Skeletal muscle cell (primary cell): Measurements from ENCODE around the gene NCOA4.
A peak's percentile ranks its signal among the peaks of the same experiment; 100 is the strongest.
"Not testable (repeated sequence)": the region's sequence is repeated elsewhere in the genome, so short reads cannot be mapped to it uniquely, and the experiment has no call there.

Experiments used
- DNase-seq: peaks from one replicate; pipeline ENCODE4 v3.0.0-alpha.2; 2010; ENCODE audit warnings: low read depth
- H3K4me3 ChIP-seq: 2 replicates; pipeline ENCODE4 v1.5.1; 2011; ENCODE audit warnings: low read depth, mild to moderate bottlenecking, control low read depth, low read length, moderate library complexity

Gene NCOA4

DNA sequence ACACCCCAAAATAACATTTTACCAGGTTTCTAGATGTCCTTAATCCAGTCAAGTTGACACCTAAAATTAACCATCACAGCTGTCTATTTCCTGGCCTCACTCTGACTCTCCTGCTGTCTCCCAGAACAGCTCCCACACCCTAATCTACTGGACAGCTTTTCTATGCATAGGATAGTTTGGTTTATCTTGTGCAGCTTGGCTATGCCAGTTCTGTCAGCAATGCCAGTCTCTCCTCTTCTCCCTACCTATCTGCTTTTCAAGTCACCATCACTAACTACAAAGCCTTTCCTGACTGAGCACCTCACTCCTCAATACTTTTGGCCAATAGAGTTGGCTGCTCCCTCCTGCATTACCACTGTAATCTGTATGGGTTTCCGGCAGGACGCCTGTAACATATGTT lies 5.0 kb downstream of the NCOA4 start:
- DNase-seq: no peak
- no peak overlapping the region for H3K4me3 ChIP-seq

DNA sequence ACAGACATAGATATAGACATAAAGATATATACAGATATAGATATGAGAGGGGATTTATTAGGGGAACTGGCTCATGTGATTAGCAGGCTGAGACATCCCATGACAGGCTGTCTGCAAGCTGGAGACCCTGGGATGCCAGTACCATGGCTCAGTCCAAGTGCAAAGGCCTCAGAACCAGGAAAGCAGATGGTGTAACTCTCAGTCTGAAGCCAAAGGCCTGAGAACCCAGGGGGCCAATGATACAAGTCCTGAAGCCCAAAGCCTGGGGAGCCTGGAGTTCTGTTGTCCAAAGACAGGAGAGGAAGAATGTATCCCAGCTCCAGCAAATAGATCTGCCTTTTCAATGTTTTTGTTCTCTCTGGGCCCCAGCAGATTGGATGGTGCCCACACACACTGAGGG lies 5.5 kb downstream of the NCOA4 start:
- no peak for DNase-seq
- no peak overlapping the region for H3K4me3 ChIP-seq

DNA sequence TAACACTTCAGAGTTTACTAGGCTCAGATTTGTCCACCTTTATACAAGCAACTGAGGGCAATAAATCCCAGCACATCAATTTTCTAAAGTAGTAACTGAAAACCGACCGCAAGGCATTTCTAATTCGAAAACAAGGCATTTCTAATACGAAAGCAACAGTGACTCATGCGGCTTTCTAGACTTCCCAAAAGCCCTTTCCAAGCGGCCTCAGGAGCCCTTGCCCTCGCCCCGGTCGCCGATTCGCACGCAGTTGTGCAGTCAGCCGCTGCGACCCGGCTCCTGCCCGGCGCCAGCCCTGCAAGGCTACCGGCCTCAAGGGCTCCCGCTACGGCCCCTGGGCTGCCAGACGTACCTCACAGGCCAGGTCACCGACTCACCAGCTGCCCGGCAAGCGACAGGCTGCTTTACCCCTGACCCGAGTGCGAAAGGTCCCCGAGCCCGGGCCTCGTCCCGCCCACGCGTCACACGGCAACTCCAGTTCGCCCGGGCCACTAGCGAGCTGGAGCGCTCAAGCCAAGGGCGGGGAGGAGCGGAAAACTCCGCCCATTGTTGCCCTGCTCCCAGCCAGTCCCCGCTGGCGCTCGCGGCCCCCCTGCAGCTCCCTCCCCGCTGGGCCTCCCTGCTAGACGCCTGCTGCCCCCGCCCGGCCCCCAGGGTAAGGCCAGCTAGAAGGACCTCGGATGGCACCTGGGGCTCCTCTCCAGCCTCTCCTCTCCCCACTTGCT lies 7.3 kb downstream of the NCOA4 start:
- H3K4me3 ChIP-seq: peak overlapping the region; percentile 66
- peak; percentile 73 for DNase-seq

DNA sequence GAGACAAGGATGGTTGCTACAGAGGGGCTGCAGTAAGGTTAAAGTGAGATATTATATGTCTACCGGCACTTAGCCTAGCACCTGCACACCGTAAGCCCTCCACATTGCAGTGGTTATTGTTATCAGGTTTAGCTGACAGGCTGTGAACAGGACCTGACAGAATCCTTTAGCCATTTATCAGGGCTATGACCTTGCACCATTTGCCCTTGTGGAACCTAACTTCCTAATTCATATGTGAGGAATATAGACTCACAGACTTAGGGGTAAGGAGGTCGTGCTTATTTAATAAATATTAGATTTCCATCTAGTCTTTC lies 10.1 kb downstream of the NCOA4 start:
- no peak for DNase-seq
- no peak overlapping the region for H3K4me3 ChIP-seq

DNA sequence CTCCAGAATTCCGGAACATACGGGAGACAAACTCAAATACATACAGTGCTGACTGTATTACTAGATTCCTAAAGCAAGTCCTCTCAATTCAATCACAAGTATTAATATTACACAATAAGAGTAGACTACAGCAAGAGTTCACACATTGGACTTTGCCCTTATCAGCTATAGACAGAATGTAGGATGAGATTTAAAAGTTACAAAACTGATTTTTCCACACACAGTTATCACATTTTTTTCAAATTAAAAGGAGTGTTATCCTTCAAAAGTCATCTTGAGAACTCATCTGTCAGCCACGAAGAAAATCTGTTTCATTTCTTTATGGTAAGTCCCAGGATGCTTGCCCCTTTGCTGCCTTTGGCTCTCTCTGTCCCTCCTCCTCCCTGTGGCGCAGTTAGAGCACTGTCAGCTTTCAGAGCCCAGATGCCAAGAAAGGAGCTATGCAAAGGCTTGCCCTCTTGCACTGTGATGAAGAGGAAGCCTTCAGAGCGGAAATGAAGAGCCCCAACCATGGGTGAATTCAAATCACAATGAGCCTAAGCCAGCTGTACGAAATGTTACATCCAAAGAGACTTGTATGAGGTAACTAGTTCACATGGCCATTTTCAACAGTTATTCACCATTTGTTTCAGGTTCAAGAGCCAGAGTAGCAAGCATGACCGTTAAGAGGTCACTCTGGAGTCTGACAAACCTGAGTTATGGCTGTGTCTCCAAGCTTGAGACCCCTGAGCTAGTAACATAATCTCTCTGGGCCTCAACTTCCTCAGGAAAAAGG lies 10.7 kb downstream of the NCOA4 start:
- H3K4me3 ChIP-seq: no peak overlapping the region
- no peak for DNase-seq

DNA sequence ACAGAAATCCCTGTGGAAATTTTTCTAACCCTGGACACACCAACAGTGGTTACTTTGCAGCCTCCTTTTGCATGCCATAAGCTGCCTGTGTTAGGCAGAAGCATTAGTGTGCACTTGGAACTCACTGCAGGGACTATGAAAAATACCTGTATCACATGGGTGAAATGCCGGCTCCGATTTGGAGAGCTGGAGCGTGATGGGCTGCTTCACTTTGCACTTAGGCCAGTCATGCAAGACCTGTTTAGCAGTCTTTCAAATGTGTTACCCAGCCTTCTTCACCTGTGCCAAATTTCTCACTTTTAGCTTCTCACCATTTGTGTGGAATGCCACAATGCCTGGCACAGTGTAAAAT lies 11.3 kb downstream of the NCOA4 start:
- H3K4me3 ChIP-seq: no peak overlapping the region
- DNase-seq: no peak

DNA sequence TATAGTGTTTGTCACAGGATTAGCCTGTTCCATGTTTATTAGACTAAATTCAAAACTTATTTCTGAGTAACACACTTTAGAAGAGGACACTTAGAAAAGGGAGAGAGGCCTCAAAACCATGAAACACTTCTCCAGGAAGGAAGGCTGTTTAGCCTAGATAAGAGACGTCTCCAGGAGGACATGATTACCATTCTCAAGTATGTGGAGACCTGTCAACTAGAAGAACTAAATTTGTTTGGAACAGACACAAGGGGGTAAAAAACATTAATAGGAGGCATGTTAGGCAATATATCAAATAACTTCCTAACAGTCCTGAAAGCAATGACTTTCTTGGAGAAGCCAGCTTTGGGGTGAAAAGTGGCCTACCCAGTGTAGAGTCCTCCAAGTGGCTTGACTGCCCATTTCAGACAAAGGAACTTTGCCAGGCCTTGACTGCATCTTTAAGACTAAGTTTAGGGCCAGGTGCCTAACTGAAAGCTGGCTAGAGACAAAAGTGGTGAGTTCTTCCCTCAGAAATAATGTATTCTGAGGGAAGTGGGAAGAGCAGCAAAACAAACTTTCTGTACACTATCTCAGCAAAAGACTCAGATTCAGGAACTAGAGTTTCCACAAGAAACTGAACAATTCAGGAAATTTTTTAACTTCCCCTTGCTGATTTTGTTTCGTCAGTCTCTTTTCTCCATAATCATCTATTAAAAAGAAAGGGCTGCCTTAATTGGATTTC lies 11.8 kb downstream of the NCOA4 start:
- H3K4me3 ChIP-seq: no peak overlapping the region

DNA sequence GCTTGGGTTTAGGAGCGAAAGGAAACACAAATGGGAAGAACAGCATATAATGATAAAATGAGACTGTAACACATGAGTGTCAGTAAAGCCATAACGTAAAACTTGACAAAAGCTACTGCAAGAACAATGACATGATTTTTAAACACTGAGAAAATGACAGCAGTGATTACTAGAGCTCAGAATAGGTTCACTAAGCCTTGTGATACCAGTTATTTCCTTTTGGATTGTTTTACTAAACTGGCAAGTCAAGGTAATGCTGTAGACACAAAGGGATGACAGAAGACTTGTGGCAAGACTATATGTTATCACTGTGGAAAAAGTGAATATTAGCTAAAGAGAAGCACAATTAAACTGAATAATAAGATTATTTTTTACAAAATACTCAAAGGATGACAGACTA lies 12.7 kb downstream of the NCOA4 start:
- no peak for DNase-seq
- H3K4me3 ChIP-seq: no peak overlapping the region

More for the DNA sequence above, 11.8 kb downstream of the NCOA4 start:
- DNase-seq: no peak

DNA sequence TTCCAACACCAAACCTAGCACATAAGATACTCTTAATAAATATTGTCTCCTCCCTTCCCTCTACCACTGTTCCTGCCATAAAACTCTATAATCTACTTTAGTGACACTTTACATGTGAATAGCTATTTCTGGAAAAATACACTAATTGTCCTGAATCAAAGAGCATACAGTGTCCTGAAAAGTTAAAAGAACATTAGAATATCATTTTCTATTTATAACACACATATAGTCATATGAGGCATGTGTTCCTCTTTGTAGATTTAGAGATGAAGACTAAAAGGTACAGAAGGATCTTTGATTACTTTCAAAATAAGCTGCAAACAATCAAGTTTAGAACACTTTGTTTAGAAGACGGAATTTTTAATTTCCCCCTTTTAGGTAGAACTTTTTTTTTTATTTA lies 13.6 kb downstream of the NCOA4 start:
- H3K4me3 ChIP-seq: no peak overlapping the region
- no peak for DNase-seq

DNA sequence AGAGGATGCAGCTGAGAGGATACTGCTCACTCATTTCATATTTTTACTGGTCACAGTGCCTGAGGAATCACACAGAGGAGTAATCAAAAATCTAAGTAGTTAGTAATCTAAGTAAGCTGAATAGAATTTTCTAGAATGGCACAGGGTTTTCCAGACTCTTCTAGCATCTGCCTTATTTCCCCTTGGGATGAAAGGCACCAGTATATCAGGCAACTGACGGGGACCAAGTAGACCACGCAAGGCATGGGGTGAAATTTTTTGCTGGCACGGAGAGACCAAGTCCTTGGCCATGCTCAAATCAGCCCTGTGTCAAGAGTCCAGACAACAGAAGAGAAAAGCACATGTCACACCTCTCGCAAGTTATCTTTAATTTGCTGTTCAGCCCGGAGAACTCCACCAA lies 14.2 kb downstream of the NCOA4 start:
- DNase-seq: no peak
- no peak overlapping the region for H3K4me3 ChIP-seq

DNA sequence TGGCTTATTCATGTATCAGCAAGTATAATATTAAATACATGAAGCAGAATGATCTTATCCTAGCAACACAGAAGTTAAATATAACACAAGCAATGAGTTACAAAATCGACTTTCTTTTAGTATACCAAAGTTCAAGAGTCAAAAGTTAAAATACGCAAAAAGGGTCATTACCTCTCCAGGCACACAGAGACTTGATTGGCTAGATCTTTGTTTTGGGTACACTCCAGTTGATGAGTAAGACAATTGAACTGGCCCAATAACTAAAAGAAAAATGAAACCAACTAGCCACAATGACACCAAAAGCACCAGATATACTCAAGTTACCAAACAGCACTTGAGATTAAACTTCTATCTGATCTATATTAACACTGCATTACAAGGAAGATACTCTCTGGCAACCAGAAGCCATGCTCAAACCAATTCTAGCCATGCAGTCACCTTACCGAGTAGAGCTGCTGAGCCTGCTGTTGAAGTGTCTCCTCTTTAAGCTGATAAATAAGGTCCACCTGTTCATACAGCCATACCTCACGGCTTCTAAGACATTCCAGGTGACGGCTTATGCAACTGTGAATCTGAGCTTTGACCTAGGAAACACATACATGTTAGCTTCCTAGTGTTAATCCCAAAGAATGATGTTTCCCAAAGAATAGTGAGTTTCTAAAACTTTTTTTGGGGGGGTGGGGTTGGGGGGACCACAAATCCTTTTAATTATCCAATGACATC lies 15.6 kb downstream of the NCOA4 start:
- no peak for DNase-seq
- no peak overlapping the region for H3K4me3 ChIP-seq

DNA sequence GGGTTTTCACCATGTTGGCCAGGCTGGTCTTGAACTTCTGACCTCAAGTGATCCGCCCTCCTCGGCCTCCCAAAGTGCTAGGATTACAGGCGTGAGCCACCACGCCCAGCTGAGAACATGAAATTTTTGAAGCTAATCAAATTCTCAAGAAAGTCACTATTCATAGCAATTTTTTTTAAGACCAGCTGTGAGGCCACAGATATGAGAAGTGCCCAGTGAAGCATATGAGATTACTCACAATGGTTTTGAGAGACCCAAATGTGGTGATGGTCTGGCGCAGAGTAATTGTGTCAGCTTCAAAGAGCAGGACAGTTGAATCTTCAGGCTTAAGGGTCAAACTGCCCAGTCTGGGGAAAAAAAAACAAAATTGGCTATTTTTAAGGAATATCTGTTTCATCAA lies 16.2 kb downstream of the NCOA4 start:
- H3K4me3 ChIP-seq: no peak overlapping the region
- DNase-seq: no peak

DNA sequence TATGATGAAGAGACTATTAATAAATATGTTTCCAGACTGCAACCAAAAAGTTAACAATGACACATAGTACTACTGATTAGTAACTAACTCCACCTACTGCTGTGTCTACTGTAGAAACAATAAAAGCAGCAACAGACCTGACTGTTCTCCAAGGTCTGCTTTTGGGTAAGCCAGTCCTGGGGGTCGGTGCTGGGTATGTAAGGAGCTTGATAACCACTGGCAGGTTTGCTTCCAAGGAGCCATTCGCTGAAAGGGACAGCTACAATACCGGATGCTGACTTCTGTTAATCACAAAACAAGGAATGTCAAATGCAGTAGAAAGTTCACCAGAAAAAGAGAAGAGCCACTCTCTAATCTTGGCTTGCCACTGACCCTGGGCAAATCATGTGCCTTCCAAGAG lies 17.7 kb downstream of the NCOA4 start:
- no peak overlapping the region for H3K4me3 ChIP-seq
- no peak for DNase-seq

DNA sequence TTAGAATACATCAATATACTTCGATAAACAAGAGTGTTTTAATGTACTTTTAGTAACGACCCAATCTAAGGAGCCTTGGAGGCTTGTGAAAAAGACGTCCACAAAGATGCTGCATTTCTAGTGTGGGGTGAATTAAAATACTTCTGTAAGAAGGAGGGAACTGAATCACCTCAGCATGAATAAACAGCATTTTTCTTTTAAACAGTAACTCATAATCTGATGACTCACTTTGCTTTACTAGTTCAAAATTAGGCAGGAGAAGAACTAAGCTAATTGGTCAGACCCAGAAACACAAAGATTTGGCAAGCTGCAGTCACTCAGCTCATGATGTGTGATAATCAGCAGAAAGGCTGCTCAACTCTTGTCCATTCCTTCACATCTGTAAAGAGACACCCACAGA lies 24.2 kb downstream of the NCOA4 start:
- no peak overlapping the region for H3K4me3 ChIP-seq
- no peak for DNase-seq

DNA sequence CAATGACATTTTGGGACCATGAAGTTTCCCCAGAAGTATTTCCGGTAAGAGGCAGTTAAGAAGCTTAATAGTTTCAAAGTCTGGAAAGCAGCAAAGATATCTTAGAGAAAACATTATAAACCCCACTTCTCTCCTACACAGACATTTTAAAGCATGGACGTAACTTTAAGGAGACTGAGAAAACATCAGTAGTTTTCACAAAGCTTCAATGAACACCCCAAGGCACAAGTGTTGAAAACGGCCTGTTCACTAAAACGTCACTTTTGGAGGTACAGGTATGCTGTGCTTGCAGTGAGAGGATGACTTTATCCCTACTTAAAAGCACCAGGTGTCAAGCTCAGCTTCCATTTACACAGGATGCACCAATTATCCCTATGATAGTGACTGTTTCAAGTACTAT lies 25.0 kb downstream of the NCOA4 start:
- DNase-seq: no peak
- H3K4me3 ChIP-seq: no peak overlapping the region

DNA sequence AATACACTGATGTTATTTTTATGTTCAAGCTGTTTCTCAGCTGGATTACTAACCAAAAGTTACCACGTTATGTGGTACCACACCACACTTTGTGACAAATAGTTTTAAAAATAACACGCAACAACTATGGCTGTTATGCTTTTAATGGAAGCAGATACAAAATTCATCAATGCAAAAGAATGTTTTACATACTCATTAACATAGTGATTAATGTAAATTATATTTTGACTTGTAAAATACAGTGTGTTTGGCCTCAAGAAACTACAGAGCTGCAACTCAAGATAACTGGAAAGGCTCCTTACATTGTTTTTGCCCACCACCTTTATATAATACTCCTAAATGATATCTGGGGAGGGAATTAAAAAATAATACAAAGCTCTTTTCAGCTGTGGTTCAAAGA lies 25.5 kb downstream of the NCOA4 start:
- no peak for DNase-seq
- H3K4me3 ChIP-seq: no peak overlapping the region

DNA sequence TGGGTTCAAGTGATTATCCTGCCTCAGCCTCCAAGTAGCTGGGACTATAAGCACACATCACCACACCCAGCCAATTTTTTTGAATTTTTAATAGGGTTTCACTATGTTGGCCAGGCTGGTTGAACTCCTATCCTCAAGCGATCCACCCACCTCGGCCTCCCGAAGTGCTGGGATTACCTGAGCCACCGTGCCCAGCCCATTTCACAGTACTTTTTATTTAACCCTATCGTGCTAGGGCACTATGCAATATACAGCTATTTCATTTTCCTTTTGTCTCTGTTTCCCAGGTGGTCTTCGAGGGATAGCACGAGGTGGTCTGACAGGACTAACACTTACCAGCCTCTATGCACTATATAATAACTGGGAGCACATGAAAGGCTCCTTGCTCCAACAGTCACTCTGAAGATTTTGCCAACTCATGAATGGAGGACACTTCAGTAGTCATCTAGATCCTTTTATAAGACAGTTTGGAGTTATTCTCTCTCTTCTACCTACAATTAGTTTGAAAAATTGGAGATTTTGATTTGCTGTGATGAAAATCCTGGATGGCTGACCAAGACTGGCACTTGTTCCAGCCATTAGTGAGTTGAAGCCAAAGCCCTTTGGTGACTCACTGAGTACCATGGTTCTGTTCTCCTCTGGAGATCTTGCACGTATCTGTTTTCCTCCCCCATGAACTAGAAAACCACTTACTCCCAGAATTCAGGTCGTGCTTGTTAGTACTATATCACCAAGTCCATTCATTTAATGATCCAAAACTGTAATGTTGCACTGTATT lies 27.3 kb downstream of the NCOA4 start:
- DNase-seq: no peak
- no peak overlapping the region for H3K4me3 ChIP-seq

DNA sequence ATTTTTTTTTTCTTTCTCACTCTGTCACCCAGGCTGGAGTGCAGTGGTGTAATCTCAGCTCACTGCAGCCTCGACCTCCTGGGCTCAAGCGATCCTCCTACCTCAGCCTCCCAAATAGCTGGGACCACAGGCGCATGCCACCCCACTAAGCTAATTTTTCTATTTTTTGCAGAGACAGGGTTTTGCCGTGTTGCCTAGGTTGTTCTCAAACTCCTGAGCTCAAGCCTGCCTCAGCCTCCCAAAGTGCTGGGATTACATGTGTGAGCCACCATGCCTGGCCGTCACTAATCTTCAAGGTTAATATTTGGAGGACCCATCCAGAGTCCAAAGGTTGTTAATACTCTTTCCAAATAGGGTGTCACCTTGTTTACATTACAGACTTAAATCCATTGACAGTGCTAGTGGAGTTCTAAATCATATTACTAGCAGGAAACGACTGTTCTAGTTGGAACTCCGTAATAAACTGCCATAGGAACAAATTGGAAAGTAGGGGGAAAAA lies 28.2 kb downstream of the NCOA4 start:
- DNase-seq, H3K4me3 ChIP-seq: not testable (repeated sequence)

DNA sequence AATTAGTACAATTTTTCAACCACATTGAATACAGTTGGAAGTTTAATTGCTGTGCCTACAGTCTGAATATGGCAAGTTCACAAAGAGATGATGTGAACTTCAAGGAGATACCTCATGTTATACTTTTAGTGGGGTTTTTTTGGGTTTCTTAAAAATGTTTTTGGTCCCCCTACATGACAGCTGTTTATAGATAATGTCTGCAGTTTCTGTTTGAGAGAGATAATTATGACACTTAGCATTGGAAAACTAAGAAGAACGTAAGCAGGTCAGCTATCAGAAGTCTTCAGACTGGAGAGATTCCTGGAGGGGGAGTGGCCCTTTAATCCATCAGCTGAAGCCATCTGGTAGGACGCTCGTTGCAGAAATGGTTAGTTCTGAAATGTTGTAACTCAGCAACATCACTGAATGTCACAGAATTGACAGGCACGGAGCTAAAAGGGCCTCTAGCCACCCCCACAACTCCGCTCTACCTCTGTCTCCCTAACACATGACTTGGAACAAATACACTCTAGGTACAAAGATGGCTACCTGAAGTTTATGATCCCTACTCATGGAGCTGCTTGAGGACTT lies 29.2 kb downstream of the NCOA4 start:
- no peak for DNase-seq
- no peak overlapping the region for H3K4me3 ChIP-seq
